RWPE1 (cell line): ENCODE measurements around the gene ADGRB3.

ENCODE experiments used
- CTCF ChIA-PET: fragments of 350-600 bp; sonication (Branson Sonifier 250); formaldehyde crosslinking; extraction: SDS; loops from one replicate; lab custom pipeline; 2021; lab: Yijun Ruan, JAX
- POLR2A ChIA-PET: fragments of 400-600 bp; formaldehyde crosslinking; extraction: SDS; loops from one replicate; lab custom pipeline; 2020; ENCODE audit warnings: antibody characterized with exemption; ENCODE audit not compliant: low non-redundant PET; lab: Yijun Ruan, JAX
- DNase-seq: peaks from one replicate; pipeline ENCODE4 v3.0.0; 2012; ENCODE audit warnings: low spot score
- H3K27ac ChIP-seq: fragments of 450-650 bp; 2 replicates; pipeline ENCODE4 v1.5.1; 2017
- CTCF ChIP-seq: fragments of 450-650 bp; conservative IDR thresholded peaks from 2 replicates; pipeline ENCODE4 v1.5.1; 2017; ENCODE audit warnings: low read depth, mild to moderate bottlenecking

ADGRB3 gene

GRCh38 chr6:68632734-68633133, 2.3 kb upstream of the ADGRB3 start:
- no peak overlapping the region for H3K27ac ChIP-seq
- ChIA-PET POLR2A (no interaction called here), CTCF (no interaction called here)
- no peak for DNase-seq
- no peak for TF ChIP-seq CTCF

- ChIA-PET CTCF (no interaction called here), POLR2A (no interaction called here)
- no peak for TF ChIP-seq CTCF
- no peak overlapping the region for H3K27ac ChIP-seq
- no peak for DNase-seq
Measured at GRCh38 chr6:68633281-68633971, 1.7 kb upstream of the ADGRB3 start.

- no peak for DNase-seq
- CTCF ChIA-PET: interaction anchor here (0.5 kb wide), 1 partner anchor 552 kb away, joined by 5 read pairs; no protein-coding TSS in a partner anchor
- POLR2A ChIA-PET: no interaction called here
- no peak overlapping the region for H3K27ac ChIP-seq
- TF ChIP-seq CTCF: no peak
Measured at GRCh38 chr6:68633972-68634725, 933 bp upstream of the ADGRB3 start.

- no peak overlapping the region for H3K27ac ChIP-seq
- TF ChIP-seq CTCF: no peak
- CTCF ChIA-PET: interaction anchor here (0.6 to 1.8 kb wide), 3 partner anchors 144 to 1585 kb away, joined by 5 to 8 read pairs (median 5); no protein-coding TSS in a partner anchor
- DNase-seq: no peak
- POLR2A ChIA-PET: no interaction called here
Measured at GRCh38 chr6:68635412-68635705, 277 bp downstream of the ADGRB3 start.

GRCh38 chr6:68635706-68636513, 828 bp downstream of the ADGRB3 start:
- H3K27ac ChIP-seq: no peak overlapping the region
- ChIA-PET CTCF (interaction anchor here (0.6 to 1.8 kb wide), 4 partner anchors 123 to 1585 kb away, joined by 4 to 8 read pairs (median 5); no protein-coding TSS in a partner anchor), POLR2A (no interaction called here)
- TF ChIP-seq CTCF: no peak
- no peak for DNase-seq

- H3K27ac ChIP-seq: no peak overlapping the region
- no peak for DNase-seq
- POLR2A ChIA-PET: no interaction called here
- CTCF ChIA-PET: interaction anchor here (0.6 to 1.7 kb wide), 2 partner anchors 16 to 293 kb away, joined by 3 to 7 read pairs; no protein-coding TSS in a partner anchor
- TF ChIP-seq CTCF: no peak
Measured at GRCh38 chr6:68636666-68637065, 1.6 kb downstream of the ADGRB3 start.
